Measurements from ENCODE around the gene ABCG4.
"Not testable (repeated sequence)": the region's sequence is repeated elsewhere in the genome, so short reads cannot be mapped to it uniquely, and the experiment has no call there.

The ABCG4 gene

GRCh38 chr11:119181677-119182412 is 33.0 kb downstream of the ABCG4 start:
- no peak for DNase-seq (ENCODE audit: low read depth, low spot score)

- DNase-seq (ENCODE audit: low read depth, low spot score), result not testable (repeated sequence)
Measured at GRCh38 chr11:119184399-119184798, 35.5 kb downstream of the ABCG4 start.

- DNase-seq (ENCODE audit: low read depth, low spot score), result no peak
Measured at GRCh38 chr11:119185981-119186634, 37.3 kb downstream of the ABCG4 start.

GRCh38 chr11:119187123-119187892 is 38.5 kb downstream of the ABCG4 start:
- no peak for DNase-seq (ENCODE audit: low read depth, low spot score)

- no peak for DNase-seq (ENCODE audit: low read depth, low spot score)
Measured at GRCh38 chr11:119188067-119188466, 39.2 kb downstream of the ABCG4 start.

GRCh38 chr11:119188887-119189286 is 40.0 kb downstream of the ABCG4 start:
- DNase-seq (ENCODE audit: low read depth, low spot score), result no peak

GRCh38 chr11:119189393-119189792 is 40.5 kb downstream of the ABCG4 start:
- DNase-seq (ENCODE audit: low read depth, low spot score), result no peak

GRCh38 chr11:119190531-119190930 is 41.7 kb downstream of the ABCG4 start:
- no peak for DNase-seq (ENCODE audit: low read depth, low spot score)

GRCh38 chr11:119191265-119191664 is 42.4 kb downstream of the ABCG4 start:
- not testable (repeated sequence) for DNase-seq (ENCODE audit: low read depth, low spot score)

- DNase-seq (ENCODE audit: low read depth, low spot score), result no peak
Measured at GRCh38 chr11:119192111-119192510, 43.3 kb downstream of the ABCG4 start.

GRCh38 chr11:119193001-119193400 is 44.1 kb downstream of the ABCG4 start:
- no peak for DNase-seq (ENCODE audit: low read depth, low spot score)

GRCh38 chr11:119193626-119194025 is 44.8 kb downstream of the ABCG4 start:
- no peak for DNase-seq (ENCODE audit: low read depth, low spot score)

GRCh38 chr11:119194811-119195440 is 46.1 kb downstream of the ABCG4 start:
- no peak for DNase-seq (ENCODE audit: low read depth, low spot score)

- no peak for DNase-seq (ENCODE audit: low read depth, low spot score)
Measured at GRCh38 chr11:119195680-119196079, 46.8 kb downstream of the ABCG4 start.

- DNase-seq (ENCODE audit: low read depth, low spot score), result no peak
Measured at GRCh38 chr11:119196833-119197483, 48.1 kb downstream of the ABCG4 start.

GRCh38 chr11:119198925-119199324 is 50.1 kb downstream of the ABCG4 start:
- DNase-seq (ENCODE audit: low read depth, low spot score), result no peak

- not testable (repeated sequence) for DNase-seq (ENCODE audit: low read depth, low spot score)
Measured at GRCh38 chr11:119201236-119201635, 52.4 kb downstream of the ABCG4 start.

- DNase-seq (ENCODE audit: low read depth, low spot score), result no peak
Measured at GRCh38 chr11:119202554-119202953, 53.7 kb downstream of the ABCG4 start.

- no peak for DNase-seq (ENCODE audit: low read depth, low spot score)
Measured at GRCh38 chr11:119204066-119204465, 55.2 kb downstream of the ABCG4 start.

- DNase-seq (ENCODE audit: low read depth, low spot score), result no peak
Measured at GRCh38 chr11:119205080-119205479, 56.2 kb downstream of the ABCG4 start.
